HUES48 (cell line): ENCODE data around the gene ZSWIM5.
A peak's percentile ranks its signal among the peaks of the same experiment; 100 is the strongest.
"Not testable (repeated sequence)": the region's sequence is repeated elsewhere in the genome, so short reads cannot be mapped to it uniquely, and the experiment has no call there.

Experiments
- H3K27ac ChIP-seq: one replicate; pipeline ENCODE4 v1.7.0; 2013; ENCODE audit warnings: low read depth, low read length, inconsistent platforms
- H3K27me3 ChIP-seq: 2 replicates; pipeline ENCODE4 v1.6.1; 2013; ENCODE audit warnings: mild to moderate bottlenecking, low read length; ENCODE audit not compliant: control insufficient read depth, insufficient read depth
- H3K36me3 ChIP-seq: 2 replicates; pipeline ENCODE4 v1.6.1; 2013; ENCODE audit warnings: low read length; ENCODE audit not compliant: control insufficient read depth, insufficient read depth
- H3K4me1 ChIP-seq: 2 replicates; pipeline ENCODE4 v1.6.1; 2013; ENCODE audit warnings: mild to moderate bottlenecking, low read length; ENCODE audit not compliant: control insufficient read depth, insufficient read depth
- H3K4me3 ChIP-seq: 2 replicates; pipeline ENCODE4 v1.5.1; 2013; ENCODE audit warnings: mild to moderate bottlenecking, low read depth, low read length
- H3K9ac ChIP-seq: 2 replicates; pipeline ENCODE4 v1.6.1; 2013; ENCODE audit warnings: mild to moderate bottlenecking, low read depth, low read length, moderate library complexity
- H3K9me3 ChIP-seq: 2 replicates; pipeline ENCODE4 v1.6.1; 2013; ENCODE audit warnings: low read length; ENCODE audit not compliant: control insufficient read depth, insufficient read depth

The ZSWIM5 gene

GRCh38 chr1:45205910-45206721 is at the start of gene ZSWIM5:
TSS of gene ZSWIM5 (minus strand) at chr1:45206605. CDS start at chr1:45206350, 255 bp downstream.
- H3K9me3 ChIP-seq: no peaks in the 10 kb centered on the region
- H3K4me3 ChIP-seq: peak within 1 kb of the TSS; percentile 93
- no peaks in the 10 kb centered on the region for H3K36me3 ChIP-seq
- H3K27ac ChIP-seq: peak within 1 kb of the TSS; percentile 59
- H3K27me3 ChIP-seq: peaks cover 44% of the 10 kb centered on the region
- H3K4me1 ChIP-seq: peaks cover 26% of the 10 kb centered on the region
- H3K9ac ChIP-seq: peak within 1 kb of the TSS; percentile 71; the same call in 1 of the 2 replicates

DNA sequence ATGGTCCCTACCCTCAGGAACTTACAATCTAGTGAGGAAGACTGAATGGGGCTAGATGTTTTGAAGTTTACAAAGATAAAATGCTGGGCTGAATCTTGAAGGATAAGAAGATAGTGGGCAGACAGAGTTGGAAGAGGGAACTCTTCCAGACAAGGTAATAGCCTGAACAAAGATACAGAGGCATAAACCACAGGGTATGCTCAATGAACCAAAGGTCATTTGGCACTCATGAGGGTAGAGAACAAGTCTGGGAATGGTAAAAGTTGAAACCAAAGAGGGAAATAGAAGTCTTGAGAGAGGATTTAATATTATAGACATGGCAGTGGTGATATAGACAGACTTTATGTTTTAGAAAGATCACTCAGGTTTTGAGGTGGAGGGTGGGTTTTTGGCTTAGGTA is 48.1 kb upstream of the ZSWIM5 start:
- H3K9ac ChIP-seq: no peak overlapping the region
- H3K4me1 ChIP-seq: no peaks in the 10 kb centered on the region
- no peaks in the 10 kb centered on the region for H3K36me3 ChIP-seq
- H3K4me3 ChIP-seq: no peak overlapping the region
- no peak overlapping the region for H3K27ac ChIP-seq
- peaks cover 21% of the 10 kb centered on the region for H3K9me3 ChIP-seq
- no peaks in the 10 kb centered on the region for H3K27me3 ChIP-seq

DNA sequence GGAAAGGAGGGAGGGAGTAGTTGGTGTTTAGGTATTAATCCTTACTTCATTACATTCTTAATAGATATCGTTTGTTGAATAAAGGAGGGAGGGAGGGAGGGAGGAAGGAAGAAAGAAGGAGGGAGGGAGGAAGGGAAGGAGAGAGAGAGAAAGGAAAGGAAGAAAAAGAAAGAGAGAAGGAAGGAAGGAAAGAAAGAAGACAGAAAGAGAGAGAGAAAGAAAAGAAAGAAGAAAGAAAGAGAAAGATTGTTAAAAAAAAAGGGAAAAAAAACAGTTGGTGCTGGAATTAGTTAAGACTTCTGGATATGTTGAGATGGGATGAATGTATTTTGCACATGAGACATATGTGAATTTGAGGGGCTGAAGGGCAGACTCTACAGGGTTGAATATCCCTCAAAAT is 44.1 kb upstream of the ZSWIM5 start:
- H3K9me3 ChIP-seq: peaks cover 3% of the 10 kb centered on the region

GRCh38 chr1:45248004-45248403 is 41.6 kb upstream of the ZSWIM5 start:
- not testable (repeated sequence) for H3K4me1 ChIP-seq, H3K27ac ChIP-seq, H3K27me3 ChIP-seq, H3K9me3 ChIP-seq, H3K36me3 ChIP-seq, H3K9ac ChIP-seq, H3K4me3 ChIP-seq

More for the DNA sequence above, 44.1 kb upstream of the ZSWIM5 start:
- Histone ChIP-seq H3K4me1 (no peaks in the 10 kb centered on the region), H3K27ac (no peak overlapping the region), H3K9ac (no peak overlapping the region), H3K36me3 (no peaks in the 10 kb centered on the region), H3K27me3 (no peaks in the 10 kb centered on the region), H3K4me3 (no peak overlapping the region)

DNA sequence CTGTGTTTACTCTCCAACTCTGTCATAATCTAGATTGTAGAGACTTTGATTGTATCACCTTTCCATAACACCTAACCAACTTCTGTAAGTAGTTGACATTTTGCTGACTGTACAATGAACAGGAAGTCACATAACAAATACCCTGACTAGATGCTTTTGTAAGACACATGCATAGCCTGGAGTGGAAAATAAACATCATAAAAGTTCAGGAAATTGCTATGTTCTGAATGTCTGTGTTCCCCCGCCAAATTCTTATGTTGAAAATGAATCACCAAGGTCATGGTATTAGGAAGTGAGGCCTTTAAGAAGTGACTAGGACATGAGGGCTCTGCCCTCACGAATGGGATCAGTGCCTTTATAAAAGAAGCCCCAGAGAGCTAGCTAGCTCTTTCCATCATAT is 40.4 kb upstream of the ZSWIM5 start:
- Histone ChIP-seq H3K27ac (no peak overlapping the region), H3K4me1 (no peaks in the 10 kb centered on the region), H3K27me3 (no peaks in the 10 kb centered on the region), H3K4me3 (no peak overlapping the region), H3K9me3 (peaks cover 9% of the 10 kb centered on the region), H3K9ac (no peak overlapping the region), H3K36me3 (no peaks in the 10 kb centered on the region)

DNA sequence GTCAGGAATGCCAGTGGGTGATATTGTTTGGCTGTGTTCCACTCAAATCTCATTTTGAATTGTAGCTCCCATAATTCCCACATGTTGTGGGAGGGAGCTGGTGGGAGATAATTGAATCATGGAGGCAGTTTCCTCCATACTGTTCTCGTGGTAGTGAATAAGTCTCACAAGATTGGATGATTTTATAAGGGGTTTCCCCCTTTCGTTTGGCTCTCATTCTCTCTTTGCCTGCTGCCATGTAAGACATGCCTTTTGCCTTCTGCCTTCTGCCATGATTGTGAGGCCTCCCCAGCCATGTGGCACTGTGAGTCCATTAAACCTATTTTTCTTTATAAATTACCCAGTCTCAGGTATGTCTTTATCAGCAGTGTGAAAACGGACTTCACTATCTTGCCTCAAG is 40.0 kb upstream of the ZSWIM5 start:
- H3K9me3 ChIP-seq: peaks cover 13% of the 10 kb centered on the region
- H3K4me3 ChIP-seq, H3K27ac ChIP-seq, H3K27me3 ChIP-seq, H3K9ac ChIP-seq, H3K4me1 ChIP-seq, H3K36me3 ChIP-seq: not testable (repeated sequence)

GRCh38 chr1:45244660-45245059 is 38.3 kb upstream of the ZSWIM5 start:
- H3K27ac ChIP-seq: no peak overlapping the region
- no peaks in the 10 kb centered on the region for H3K4me1 ChIP-seq
- peaks cover 18% of the 10 kb centered on the region for H3K9me3 ChIP-seq
- H3K9ac ChIP-seq: no peak overlapping the region
- no peak overlapping the region for H3K4me3 ChIP-seq
- H3K36me3 ChIP-seq: no peaks in the 10 kb centered on the region
- no peaks in the 10 kb centered on the region for H3K27me3 ChIP-seq

DNA sequence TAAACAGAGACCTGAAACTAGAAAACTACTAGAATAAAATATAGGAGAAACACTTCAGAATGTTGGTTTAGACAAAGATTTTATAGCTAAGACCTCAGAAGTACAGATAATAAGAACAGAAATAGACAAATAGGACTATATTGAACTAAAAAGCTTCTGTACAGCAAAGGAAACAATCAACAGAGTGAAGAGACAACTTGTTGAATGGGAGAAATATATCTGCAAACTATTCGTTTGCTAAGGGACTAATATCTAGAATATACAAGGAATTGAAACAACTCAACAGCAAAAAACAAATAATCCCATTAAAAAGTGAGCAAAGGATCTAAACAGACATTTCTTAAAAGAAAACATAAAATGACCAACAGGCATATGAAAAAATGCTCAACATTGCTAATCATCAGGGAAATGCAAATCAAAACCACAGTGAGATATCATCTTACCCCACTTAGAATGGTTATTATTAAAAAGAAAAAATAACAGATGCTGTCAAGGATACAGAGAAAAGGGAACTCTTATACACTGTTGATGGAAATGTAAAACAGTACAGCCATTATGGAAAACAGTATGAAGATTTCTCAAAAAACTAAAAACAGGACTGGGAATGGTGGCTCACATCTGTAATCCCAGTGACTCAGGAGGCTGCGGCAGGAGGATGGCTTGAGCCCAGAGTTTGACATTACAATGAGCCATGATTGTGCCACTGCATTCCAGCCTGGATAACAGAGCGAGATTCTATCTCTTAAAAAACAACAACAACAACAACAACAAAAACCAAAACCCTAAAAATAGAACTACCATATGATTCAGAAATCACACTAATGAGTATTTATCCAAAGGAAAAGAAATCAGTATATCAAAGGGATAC is 37.3 kb upstream of the ZSWIM5 start:
- Histone ChIP-seq H3K9me3 (peaks cover 18% of the 10 kb centered on the region), H3K9ac (no peak overlapping the region), H3K27me3 (no peaks in the 10 kb centered on the region), H3K4me1 (no peaks in the 10 kb centered on the region), H3K27ac (no peak overlapping the region), H3K36me3 (no peaks in the 10 kb centered on the region), H3K4me3 (no peak overlapping the region)

GRCh38 chr1:45238846-45239245 is 32.4 kb upstream of the ZSWIM5 start:
- H3K27me3 ChIP-seq: no peaks in the 10 kb centered on the region
- H3K36me3 ChIP-seq: no peaks in the 10 kb centered on the region
- no peaks in the 10 kb centered on the region for H3K4me1 ChIP-seq
- H3K9me3 ChIP-seq: peaks cover 22% of the 10 kb centered on the region
- H3K27ac ChIP-seq: no peak overlapping the region
- no peak overlapping the region for H3K9ac ChIP-seq
- no peak overlapping the region for H3K4me3 ChIP-seq

DNA sequence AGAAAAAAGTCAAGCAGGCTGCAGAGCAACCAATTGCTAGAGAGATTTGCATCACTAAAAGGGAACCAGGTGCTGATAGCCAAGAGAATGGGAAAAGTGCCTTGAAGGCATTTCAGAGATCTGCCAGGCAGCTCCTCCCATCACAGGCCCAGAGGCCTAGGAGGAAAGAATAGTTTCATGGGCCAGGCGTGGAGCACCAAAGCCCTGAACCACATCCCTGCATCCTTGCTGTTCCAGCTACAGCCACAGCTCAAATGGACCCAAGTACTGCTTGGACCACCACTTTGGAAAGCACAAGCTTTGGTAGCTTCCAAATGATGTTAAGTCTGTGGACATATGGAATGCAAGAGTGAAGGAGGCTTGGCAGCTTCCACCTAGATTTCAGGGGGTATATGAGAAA is 29.7 kb upstream of the ZSWIM5 start:
- H3K9ac ChIP-seq: no peak overlapping the region
- no peaks in the 10 kb centered on the region for H3K36me3 ChIP-seq
- H3K9me3 ChIP-seq: peaks cover 10% of the 10 kb centered on the region
- H3K27me3 ChIP-seq: no peaks in the 10 kb centered on the region
- no peak overlapping the region for H3K27ac ChIP-seq
- H3K4me3 ChIP-seq: no peak overlapping the region
- no peaks in the 10 kb centered on the region for H3K4me1 ChIP-seq

DNA sequence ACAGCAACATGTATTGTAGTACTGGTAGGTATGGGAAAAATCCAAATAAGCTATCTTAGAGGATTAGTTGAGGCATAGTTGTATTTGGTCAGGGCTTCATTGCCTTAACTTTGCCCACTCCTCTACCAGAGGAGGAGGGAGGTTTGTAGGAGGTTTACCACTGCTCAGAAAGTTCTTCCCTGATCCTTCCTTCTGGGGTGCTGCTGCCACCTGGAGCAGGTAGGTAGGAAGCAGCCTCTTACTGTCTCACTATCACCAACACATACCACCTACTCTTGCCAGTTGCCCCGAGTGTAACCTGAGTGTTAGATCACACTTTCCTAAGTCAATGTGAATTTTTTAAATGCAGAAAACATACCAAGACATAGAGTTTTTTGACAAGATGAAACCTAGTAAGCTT is 24.1 kb upstream of the ZSWIM5 start:
- H3K9ac ChIP-seq: no peak overlapping the region
- no peaks in the 10 kb centered on the region for H3K36me3 ChIP-seq
- H3K27ac ChIP-seq: no peak overlapping the region

More for the DNA sequence above, 24.1 kb upstream of the ZSWIM5 start:
- no peaks in the 10 kb centered on the region for H3K4me1 ChIP-seq
- H3K27me3 ChIP-seq: no peaks in the 10 kb centered on the region
- H3K4me3 ChIP-seq: no peak overlapping the region
- H3K9me3 ChIP-seq: no peaks in the 10 kb centered on the region
